ENCODE results near the gene NDUFS8.

Gene NDUFS8

GRCh38 chr11:68016904-68017817, 13.3 kb upstream of the NDUFS8 start:
- DNase-seq = no peak

- DNase-seq = no peak
These were observed 12.3 kb upstream of the NDUFS8 start for GRCh38 chr11:68017980-68018729.

- DNase-seq = no peak
These were observed 11.7 kb upstream of the NDUFS8 start for GRCh38 chr11:68018730-68019190.

- DNase-seq = no peak
These were observed 11.0 kb upstream of the NDUFS8 start for GRCh38 chr11:68019486-68019885.

- no peak for DNase-seq
These were observed 9.9 kb upstream of the NDUFS8 start for GRCh38 chr11:68020575-68020974.

GRCh38 chr11:68021167-68021787, 9.2 kb upstream of the NDUFS8 start:
- DNase-seq = no peak

- no peak for DNase-seq
These were observed 8.0 kb upstream of the NDUFS8 start for GRCh38 chr11:68022531-68022930.

GRCh38 chr11:68024508-68024907, 6.0 kb upstream of the NDUFS8 start:
- no peak for DNase-seq

GRCh38 chr11:68025047-68025446, 5.4 kb upstream of the NDUFS8 start:
- DNase-seq = no peak

GRCh38 chr11:68026391-68027105, 3.9 kb upstream of the NDUFS8 start:
- no peak for DNase-seq

- no peak for DNase-seq
These were observed 2.8 kb upstream of the NDUFS8 start for GRCh38 chr11:68027667-68028066.

GRCh38 chr11:68028802-68029545, 1.5 kb upstream of the NDUFS8 start:
- no peak for DNase-seq

GRCh38 chr11:68031144-68031464, 623 bp downstream of the NDUFS8 start:
- no peak for DNase-seq

GRCh38 chr11:68032003-68032402, 1.5 kb downstream of the NDUFS8 start:
- DNase-seq = no peak

GRCh38 chr11:68032997-68033707, 2.7 kb downstream of the NDUFS8 start:
- no peak for DNase-seq

- DNase-seq = no peak
These were observed 3.2 kb downstream of the NDUFS8 start for GRCh38 chr11:68033708-68034045.

GRCh38 chr11:68035266-68035876, 4.9 kb downstream of the NDUFS8 start:
- no peak for DNase-seq

GRCh38 chr11:68036141-68036716, 5.7 kb downstream of the NDUFS8 start:
- DNase-seq = no peak

GRCh38 chr11:68036717-68037239, 6.3 kb downstream of the NDUFS8 start:
- DNase-seq = no peak

- DNase-seq = no peak
These were observed 7.1 kb downstream of the NDUFS8 start for GRCh38 chr11:68037411-68038225.
